Spinal cord (tissue), 10 donors: ENCODE measurements around the gene LRRC66. TPM values are rescaled to one million over a fixed set of nuclear protein-coding genes. Genes with fewer than 3 reads are reported as not detected.

Source experiments
- DNase-seq, 6 donors: peaks; one replicate each; pipeline versions ENCODE4 v3.0.0 to v3.0.0-alpha.2; 2013 to 2015; ENCODE audit warnings: low spot score in 6 of 6, low read depth in 4 of 6
- H3K27ac ChIP-seq: one replicate; pipeline ENCODE4 v1.5.1; 2013; ENCODE audit warnings: low read depth, low read length, control low read depth
- H3K27me3 ChIP-seq: one replicate; pipeline ENCODE4 v1.6.1; 2013; ENCODE audit warnings: low read length; ENCODE audit not compliant: control insufficient read depth, insufficient read depth
- H3K36me3 ChIP-seq: one replicate; pipeline ENCODE4 v1.6.1; 2013; ENCODE audit warnings: low read length; ENCODE audit not compliant: control insufficient read depth, insufficient read depth
- H3K4me1 ChIP-seq: one replicate; pipeline ENCODE4 v1.6.1; 2013; ENCODE audit warnings: low read length; ENCODE audit not compliant: control insufficient read depth, insufficient read depth
- H3K4me3 ChIP-seq: one replicate; pipeline ENCODE4 v1.5.1; 2013; ENCODE audit warnings: low read depth, low read length, control low read depth
- H3K9me3 ChIP-seq: one replicate; pipeline ENCODE4 v1.6.1; 2013; ENCODE audit warnings: low read length; ENCODE audit not compliant: control insufficient read depth, insufficient read depth
- WGBS: methylation state at CpG from one replicate; pipeline ENCODE4 v1.1.5; 2013; ENCODE audit warnings: missing lambda C conversion rate; ENCODE audit not compliant: insufficient coverage; 5-methylcytosine and 5-hydroxymethylcytosine counted together
- polyA plus RNA-seq, 2 donors: library from polyadenylated mRNA; unstranded; fragments of 120-200 nt; gene quantifications; one replicate each; pipeline ENCODE4 v1.2.1, GENCODE V29; 2013; ENCODE audit not compliant: insufficient read length in 2 of 2
- total RNA-seq, 2 donors: library from RNA; depleted of rRNA in 1 of 2; stranded (reverse); fragments of 120-200 nt in 1 of 2; fragments of >200 nt in 1 of 2; gene quantifications; one replicate each; pipeline versions ENCODE4 v1.2.3 to v1.2.4, GENCODE V29; 2013 to 2014
- donor health status: healthy.

LRRC66 gene
- total and polyA plus RNA-seq, 4 donors: 0.30 to 0.88 (median 0.84) TPM

DNA sequence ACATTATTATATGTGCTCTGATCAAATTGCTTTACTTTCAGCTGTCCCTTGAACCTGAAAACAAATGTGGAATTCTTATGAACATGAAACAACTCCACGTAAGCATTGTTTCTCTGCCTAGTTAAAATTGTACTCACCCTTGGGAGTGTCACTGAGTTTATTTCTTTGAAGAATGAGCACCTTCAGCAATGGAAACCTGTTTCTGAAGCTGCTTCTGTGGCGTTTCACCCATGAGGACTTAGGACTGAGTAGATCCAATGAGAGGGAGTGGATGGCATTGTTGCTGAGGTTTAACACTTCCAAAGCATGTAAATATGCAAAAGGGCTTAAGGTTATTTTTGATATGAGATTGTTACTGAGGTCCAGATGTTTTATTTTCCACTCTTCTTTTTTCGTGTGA, 3.2 kb downstream of the LRRC66 start:
- WGBS: 60% methylated on average over 1 of the region's 3 CpGs
- Histone ChIP-seq H3K9me3 (no peaks in the 10 kb centered on the region), H3K36me3 (peaks cover 13% of the 10 kb centered on the region), H3K4me3 (no peak overlapping the region), H3K27me3 (no peaks in the 10 kb centered on the region), H3K4me1 (no peaks in the 10 kb centered on the region), H3K27ac (no peak overlapping the region)
- DNase-seq: no peak

DNA sequence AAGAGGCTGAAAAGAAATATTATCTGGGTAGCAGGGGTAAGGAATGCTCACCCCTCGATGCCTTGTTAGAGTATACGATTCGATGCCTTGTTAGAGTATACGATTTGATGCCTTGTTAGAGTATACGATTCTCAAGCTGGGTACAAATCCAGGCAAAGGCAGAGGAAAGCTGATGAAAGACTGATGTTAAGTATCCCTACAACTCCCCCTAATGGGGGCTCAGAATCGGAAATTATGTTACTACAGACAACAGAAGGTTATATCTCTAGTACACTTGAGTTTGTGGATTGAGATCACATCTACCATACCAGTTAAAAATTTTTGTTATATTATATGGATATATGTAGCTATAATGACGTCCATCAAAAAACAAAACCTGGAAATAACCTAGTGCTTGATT, 4.8 kb downstream of the LRRC66 start:
- 89% methylated on average over 3 of the region's 7 CpGs for WGBS
- Histone ChIP-seq H3K36me3 (peaks cover 7% of the 10 kb centered on the region), H3K27ac (no peak overlapping the region), H3K9me3 (no peaks in the 10 kb centered on the region), H3K4me3 (no peak overlapping the region), H3K4me1 (no peaks in the 10 kb centered on the region), H3K27me3 (no peaks in the 10 kb centered on the region)
- peak in 2 of 6 donors; percentile 37 to 44 for DNase-seq

DNA sequence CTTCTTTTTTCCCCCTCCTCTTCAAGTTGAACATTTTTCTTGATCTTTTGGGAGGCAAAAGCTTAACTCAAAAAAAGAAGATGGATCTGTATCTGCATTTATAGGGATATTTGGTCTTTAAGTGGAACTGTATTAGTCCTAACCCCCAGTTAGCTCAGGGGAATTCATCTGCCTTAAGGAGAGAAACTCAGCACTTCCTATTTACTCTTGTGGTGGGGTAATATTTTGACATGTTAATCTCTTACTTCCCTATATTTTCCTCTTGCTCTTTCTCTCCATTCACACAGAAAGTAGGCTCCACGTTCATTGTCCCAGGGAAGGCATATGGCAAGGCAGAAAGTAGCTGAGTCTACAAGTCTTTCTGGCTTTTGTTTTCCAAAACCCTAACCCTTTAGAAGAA, 5.3 kb downstream of the LRRC66 start:
- no peaks in the 10 kb centered on the region for H3K27me3 ChIP-seq
- no peak for DNase-seq
- no peak overlapping the region for H3K4me3 ChIP-seq
- no peak overlapping the region for H3K27ac ChIP-seq
- no peaks in the 10 kb centered on the region for H3K9me3 ChIP-seq
- no peaks in the 10 kb centered on the region for H3K4me1 ChIP-seq
- peaks cover 7% of the 10 kb centered on the region for H3K36me3 ChIP-seq
- WGBS: no CpG with 5 or more reads among the region's 1 CpG

DNA sequence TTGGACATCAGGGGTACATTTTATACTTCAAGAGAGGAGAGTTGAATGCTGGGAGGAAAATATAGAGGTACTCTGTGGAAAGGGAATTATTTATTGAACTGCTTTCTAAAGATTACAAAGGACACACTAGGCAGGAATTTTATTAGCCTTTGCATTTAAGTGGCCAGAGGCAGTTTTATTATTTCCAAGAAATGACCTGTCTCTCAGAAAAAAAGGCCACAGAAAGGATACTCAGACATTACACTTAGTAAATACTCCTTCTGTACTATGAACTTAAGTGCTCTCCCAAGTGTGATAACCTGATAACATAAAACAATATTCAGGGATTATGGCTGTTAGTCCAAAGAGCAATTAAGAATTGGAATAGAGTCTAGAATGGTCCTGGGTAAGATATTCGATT, 7.5 kb downstream of the LRRC66 start:
- Histone ChIP-seq H3K9me3 (no peaks in the 10 kb centered on the region), H3K27ac (no peak overlapping the region), H3K36me3 (peaks cover 4% of the 10 kb centered on the region), H3K4me1 (no peaks in the 10 kb centered on the region), H3K27me3 (no peaks in the 10 kb centered on the region), H3K4me3 (no peak overlapping the region)
- whole genome bisulfite sequencing: no CpG with 5 or more reads among the region's 1 CpG
- DNase-seq: no peak

DNA sequence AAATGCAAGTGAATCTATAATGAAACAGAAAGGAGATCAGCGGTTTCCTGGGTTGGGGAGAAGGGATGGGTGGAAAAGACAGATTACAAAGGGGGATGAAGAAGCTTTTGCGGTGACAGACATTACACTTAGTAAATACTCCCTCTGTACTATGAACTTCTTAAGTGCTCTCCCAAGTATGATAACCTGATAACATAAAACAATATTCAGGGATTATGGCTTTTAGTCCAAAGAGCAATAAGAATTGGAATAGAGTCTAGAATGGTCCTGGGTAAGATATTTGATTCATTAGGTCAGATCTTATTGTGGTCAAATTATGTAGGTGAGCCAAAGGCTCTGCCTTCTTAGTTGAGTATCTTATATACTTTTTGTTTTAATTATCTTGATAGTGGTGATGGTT, 9.2 kb downstream of the LRRC66 start:
- H3K4me1 ChIP-seq: no peaks in the 10 kb centered on the region
- WGBS: no CpG with 5 or more reads among the region's 2 CpGs
- no peaks in the 10 kb centered on the region for H3K27me3 ChIP-seq
- no peak for DNase-seq
- no peak overlapping the region for H3K4me3 ChIP-seq
- H3K27ac ChIP-seq: no peak overlapping the region
- no peaks in the 10 kb centered on the region for H3K9me3 ChIP-seq
- H3K36me3 ChIP-seq: peaks cover 4% of the 10 kb centered on the region

DNA sequence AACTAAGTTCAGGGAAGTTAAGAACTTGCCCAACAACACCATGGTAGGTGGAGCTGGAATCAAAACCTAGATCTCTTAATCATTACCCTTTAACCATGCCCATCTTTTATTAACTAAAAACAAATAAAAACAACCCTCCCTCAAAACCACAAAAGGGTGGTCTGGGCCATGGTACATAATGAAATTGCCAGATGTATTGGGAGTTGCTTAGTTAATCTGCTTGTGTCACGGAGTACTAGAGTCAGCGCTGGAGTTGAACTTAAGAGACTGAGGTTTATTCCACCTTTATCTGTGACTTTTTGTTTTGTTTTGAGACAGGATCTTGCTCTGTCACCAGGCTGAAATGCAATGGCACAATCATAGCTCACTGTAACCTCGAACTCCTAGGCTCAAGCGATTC, 13.3 kb downstream of the LRRC66 start:
- Histone ChIP-seq H3K9me3 (no peaks in the 10 kb centered on the region), H3K4me1 (no peaks in the 10 kb centered on the region), H3K27me3 (no peaks in the 10 kb centered on the region), H3K4me3 (no peak overlapping the region), H3K27ac (no peak overlapping the region), H3K36me3 (no peaks in the 10 kb centered on the region)
- no peak for DNase-seq
- 83% methylated on average over 3 of the region's 4 CpGs for WGBS

DNA sequence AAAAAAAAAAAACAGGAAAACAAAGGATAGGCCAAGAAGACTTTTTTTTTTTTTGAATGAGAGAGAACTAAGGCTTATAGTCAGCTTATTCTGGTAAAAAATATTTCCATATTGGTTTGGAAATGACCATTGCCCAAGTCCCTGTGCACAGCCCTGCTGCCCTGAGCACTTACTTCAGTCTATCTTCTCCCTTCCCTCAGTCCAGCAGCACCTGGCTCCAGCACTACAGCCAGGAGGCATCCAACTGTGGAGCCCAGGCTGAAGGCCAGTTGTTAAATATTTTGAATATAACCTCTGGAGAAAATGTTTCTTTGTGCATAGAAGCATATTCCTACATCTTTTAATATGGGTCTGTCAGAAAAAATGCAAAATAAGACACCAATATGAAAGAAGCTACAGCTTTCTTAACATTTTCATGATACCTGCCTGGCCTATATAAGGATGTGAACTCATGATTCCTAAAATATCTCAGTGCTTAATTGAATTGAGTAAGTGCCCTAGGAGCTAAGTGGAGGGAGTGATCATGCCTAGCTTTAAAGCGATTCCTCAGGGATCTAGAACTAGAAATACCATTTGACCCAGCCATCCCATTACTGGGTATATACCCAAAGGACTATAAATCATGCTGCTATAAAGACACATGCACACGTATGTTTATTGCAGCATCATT, 14.4 kb downstream of the LRRC66 start:
- no peaks in the 10 kb centered on the region for H3K27me3 ChIP-seq
- H3K9me3 ChIP-seq: no peaks in the 10 kb centered on the region
- WGBS: no CpG with 5 or more reads among the region's 2 CpGs
- no peak overlapping the region for H3K4me3 ChIP-seq
- no peak overlapping the region for H3K27ac ChIP-seq
- H3K36me3 ChIP-seq: no peaks in the 10 kb centered on the region
- no peak for DNase-seq
- H3K4me1 ChIP-seq: no peaks in the 10 kb centered on the region

DNA sequence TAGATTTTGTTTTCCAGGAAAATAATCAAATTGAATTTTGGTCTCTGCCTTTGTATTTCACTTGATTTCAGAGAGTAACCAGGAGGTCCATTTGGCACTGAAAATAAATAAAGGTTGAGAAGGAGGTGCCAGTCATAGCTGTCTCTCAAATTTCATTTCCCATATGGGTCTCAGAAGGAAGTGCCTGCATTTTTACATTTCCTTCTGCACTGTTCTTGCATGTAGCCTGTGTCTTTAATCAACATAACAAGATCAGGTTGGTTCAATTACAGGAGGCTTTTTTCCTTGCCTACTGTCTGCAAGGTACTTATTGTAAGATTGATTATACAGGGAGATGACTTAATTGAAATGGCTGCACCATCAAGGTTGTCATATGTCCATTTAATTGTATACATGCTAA, 15.7 kb downstream of the LRRC66 start:
- no peaks in the 10 kb centered on the region for H3K27me3 ChIP-seq

DNA sequence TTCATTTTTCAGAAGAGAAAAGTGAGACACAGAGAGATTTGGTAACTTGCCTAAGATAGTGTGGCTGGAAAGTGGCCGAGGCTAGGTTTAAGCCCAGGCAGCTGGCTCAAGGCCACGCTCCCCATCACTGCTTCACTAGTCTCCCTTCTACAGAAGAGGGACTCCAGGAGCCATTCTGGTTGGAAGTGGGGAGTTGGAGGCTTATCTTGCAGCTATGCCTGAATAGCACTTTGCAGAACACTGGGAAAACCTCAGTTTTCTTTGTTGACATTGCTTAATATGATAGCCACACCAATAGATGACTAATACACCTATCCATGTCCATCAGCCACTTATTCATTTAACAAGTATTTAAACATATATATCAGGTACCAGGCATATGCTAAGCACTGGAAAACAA, 18.5 kb downstream of the LRRC66 start:
- Histone ChIP-seq H3K27ac (no peak overlapping the region), H3K4me1 (no peaks in the 10 kb centered on the region), H3K36me3 (no peaks in the 10 kb centered on the region), H3K9me3 (no peaks in the 10 kb centered on the region), H3K4me3 (no peak overlapping the region), H3K27me3 (no peaks in the 10 kb centered on the region)
- whole genome bisulfite sequencing: 80% methylated on average over 1 of the region's 2 CpGs
- DNase-seq: no peak

More for the DNA sequence above, 15.7 kb downstream of the LRRC66 start:
- H3K9me3 ChIP-seq: no peaks in the 10 kb centered on the region
- H3K4me1 ChIP-seq: no peaks in the 10 kb centered on the region
- H3K4me3 ChIP-seq: no peak overlapping the region
- H3K36me3 ChIP-seq: no peaks in the 10 kb centered on the region
- peak in 1 of 6 donors; percentile 13 for DNase-seq
- no peak overlapping the region for H3K27ac ChIP-seq

DNA sequence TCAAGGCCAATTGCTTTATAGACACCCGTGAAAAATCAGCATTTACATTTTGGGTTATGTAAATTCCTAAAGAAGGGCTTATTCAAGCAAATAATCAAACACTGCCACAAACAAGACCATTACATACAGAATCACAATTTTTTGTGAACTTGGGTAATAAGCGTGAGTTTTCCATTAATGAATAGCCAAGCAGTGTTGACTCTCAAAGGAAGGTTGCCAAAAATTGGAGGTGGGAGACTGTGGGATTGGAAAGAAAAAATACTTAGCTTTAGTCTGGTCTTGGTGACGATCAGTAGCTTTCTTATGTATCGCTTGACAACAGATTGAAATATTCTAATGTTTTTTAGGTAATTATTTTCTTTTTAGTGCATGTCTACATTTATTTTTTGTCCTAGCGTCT, 20.9 kb downstream of the LRRC66 start:
- 63% methylated on average over 1 of the region's 5 CpGs for whole genome bisulfite sequencing
- H3K27ac ChIP-seq: no peak overlapping the region
- H3K27me3 ChIP-seq: no peaks in the 10 kb centered on the region
- peaks cover 7% of the 10 kb centered on the region for H3K4me1 ChIP-seq
- H3K36me3 ChIP-seq: no peaks in the 10 kb centered on the region
- H3K9me3 ChIP-seq: no peaks in the 10 kb centered on the region
- no peak for DNase-seq
- no peak overlapping the region for H3K4me3 ChIP-seq
